Activated T-helper 17 cell treated with anti-CD3 and anti-CD28 coated beads, Interleukin-2, amount 50 U/mL, for 72 hours (primary cell): ENCODE data around the gene TTC27. TPM values are rescaled to one million over a fixed set of nuclear protein-coding genes. Genes with fewer than 3 reads are reported as not detected.
"Not testable (repeated sequence)": the region's sequence is repeated elsewhere in the genome, so short reads cannot be mapped to it uniquely, and the experiment has no call there.

Source experiments
- ATAC-seq: fragments of 150-1000 bp; cut with Tn5 transposase; replicated peaks from 2 replicates; pipeline ENCODE4 v1.10.0; 2021; ENCODE audit warnings: mild to moderate bottlenecking, moderate library complexity
- H3K27ac Mint-ChIP-seq: one replicate; pipeline ENCODE4 v1.8.0; 2022; ENCODE audit warnings: mixed read lengths
- H3K27me3 Mint-ChIP-seq: one replicate; pipeline ENCODE4 v1.8.0; 2022; ENCODE audit warnings: mixed read lengths
- H3K36me3 Mint-ChIP-seq: one replicate; pipeline ENCODE4 v1.8.0; 2022; ENCODE audit warnings: low read depth, mild to moderate bottlenecking, mixed read lengths
- H3K4me1 Mint-ChIP-seq: one replicate; pipeline ENCODE4 v1.8.0; 2022; ENCODE audit warnings: mixed read lengths
- H3K4me3 Mint-ChIP-seq: one replicate; pipeline ENCODE4 v1.8.0; 2022; ENCODE audit warnings: mild to moderate bottlenecking, mixed read lengths
- H3K9me3 Mint-ChIP-seq: one replicate; pipeline ENCODE4 v1.8.0; 2022; ENCODE audit warnings: mixed read lengths
- total RNA-seq, 2 donors: library from RNA; stranded (reverse); gene quantifications; one replicate each; pipeline ENCODE4 v1.2.3, GENCODE V29; 2022

TTC27 gene
- total RNA-seq, 2 donors from 2014 or later = 19.5 to 32.6 TPM

GRCh38 chr2:32841931-32842898, 214.4 kb downstream of the TTC27 start:
- H3K36me3 Mint-ChIP-seq = no peaks in the 10 kb centered on the region
- no peaks in the 10 kb centered on the region for H3K4me1 Mint-ChIP-seq
- no peak overlapping the region for H3K27ac Mint-ChIP-seq
- no peak overlapping the region for H3K4me3 Mint-ChIP-seq
- no peaks in the 10 kb centered on the region for H3K9me3 Mint-ChIP-seq
- peaks cover 6% of the 10 kb centered on the region for H3K27me3 Mint-ChIP-seq
- no peak for ATAC-seq

- Mint-ChIP-seq H3K4me1 (no peaks in the 10 kb centered on the region), H3K9me3 (no peaks in the 10 kb centered on the region), H3K36me3 (no peaks in the 10 kb centered on the region), H3K4me3 (no peak overlapping the region), H3K27me3 (peaks cover 14% of the 10 kb centered on the region), H3K27ac (no peak overlapping the region)
- ATAC-seq = no peak
Observed at GRCh38 chr2:32843699-32844098, 215.8 kb downstream of the TTC27 start.

GRCh38 chr2:32844253-32844652, 216.4 kb downstream of the TTC27 start:
- Mint-ChIP-seq H3K4me3 (no peak overlapping the region), H3K9me3 (no peaks in the 10 kb centered on the region), H3K27me3 (peaks cover 14% of the 10 kb centered on the region), H3K36me3 (no peaks in the 10 kb centered on the region), H3K27ac (no peak overlapping the region), H3K4me1 (no peaks in the 10 kb centered on the region)
- ATAC-seq = no peak

- H3K27me3 Mint-ChIP-seq = peaks cover 19% of the 10 kb centered on the region
- not testable (repeated sequence) for H3K9me3 Mint-ChIP-seq, H3K4me3 Mint-ChIP-seq, H3K27ac Mint-ChIP-seq, H3K36me3 Mint-ChIP-seq, H3K4me1 Mint-ChIP-seq, ATAC-seq
Observed at GRCh38 chr2:32846274-32846673, 218.4 kb downstream of the TTC27 start.

- ATAC-seq = no peak
- H3K4me3 Mint-ChIP-seq = no peak overlapping the region
- H3K27ac Mint-ChIP-seq = no peak overlapping the region
- no peaks in the 10 kb centered on the region for H3K4me1 Mint-ChIP-seq
- H3K27me3 Mint-ChIP-seq = peaks cover 19% of the 10 kb centered on the region
- H3K36me3 Mint-ChIP-seq = no peaks in the 10 kb centered on the region
- no peaks in the 10 kb centered on the region for H3K9me3 Mint-ChIP-seq
Observed at GRCh38 chr2:32847734-32848133, 219.9 kb downstream of the TTC27 start.

GRCh38 chr2:32849456-32850194, 221.8 kb downstream of the TTC27 start:
- Mint-ChIP-seq H3K4me3 (no peak overlapping the region), H3K9me3 (no peaks in the 10 kb centered on the region), H3K36me3 (no peaks in the 10 kb centered on the region), H3K4me1 (no peaks in the 10 kb centered on the region), H3K27ac (no peak overlapping the region), H3K27me3 (peaks cover 27% of the 10 kb centered on the region)
- ATAC-seq = no peak

- Mint-ChIP-seq H3K27me3 (peaks cover 31% of the 10 kb centered on the region), H3K9me3 (no peaks in the 10 kb centered on the region), H3K36me3 (no peaks in the 10 kb centered on the region), H3K4me3 (no peak overlapping the region), H3K27ac (no peak overlapping the region), H3K4me1 (no peaks in the 10 kb centered on the region)
- no peak for ATAC-seq
Observed at GRCh38 chr2:32851777-32852439, 224.1 kb downstream of the TTC27 start.

- Mint-ChIP-seq H3K27me3 (peaks cover 28% of the 10 kb centered on the region), H3K4me3 (no peak overlapping the region), H3K36me3 (no peaks in the 10 kb centered on the region), H3K4me1 (no peaks in the 10 kb centered on the region), H3K27ac (no peak overlapping the region), H3K9me3 (no peaks in the 10 kb centered on the region)
- no peak for ATAC-seq
Observed at GRCh38 chr2:32852856-32853255, 225.0 kb downstream of the TTC27 start.

GRCh38 chr2:32856891-32857290, 229.0 kb downstream of the TTC27 start:
- Mint-ChIP-seq H3K27ac (no peak overlapping the region), H3K4me3 (no peak overlapping the region), H3K9me3 (no peaks in the 10 kb centered on the region), H3K36me3 (no peaks in the 10 kb centered on the region), H3K27me3 (peaks cover 27% of the 10 kb centered on the region), H3K4me1 (no peaks in the 10 kb centered on the region)
- ATAC-seq = no peak

- peaks cover 27% of the 10 kb centered on the region for H3K27me3 Mint-ChIP-seq
- ATAC-seq = no peak
- no peaks in the 10 kb centered on the region for H3K9me3 Mint-ChIP-seq
- no peak overlapping the region for H3K4me3 Mint-ChIP-seq
- H3K4me1 Mint-ChIP-seq = no peaks in the 10 kb centered on the region
- H3K36me3 Mint-ChIP-seq = no peaks in the 10 kb centered on the region
- no peak overlapping the region for H3K27ac Mint-ChIP-seq
Observed at GRCh38 chr2:32858713-32859112, 230.9 kb downstream of the TTC27 start.

GRCh38 chr2:32860385-32860784, 232.5 kb downstream of the TTC27 start:
- Mint-ChIP-seq H3K4me3 (no peak overlapping the region), H3K4me1 (no peaks in the 10 kb centered on the region), H3K27ac (no peak overlapping the region), H3K36me3 (no peaks in the 10 kb centered on the region), H3K9me3 (no peaks in the 10 kb centered on the region), H3K27me3 (peaks cover 15% of the 10 kb centered on the region)
- no peak for ATAC-seq

- H3K4me3 Mint-ChIP-seq = no peak overlapping the region
- ATAC-seq = peak; percentile 19
- H3K27me3 Mint-ChIP-seq = peaks cover 9% of the 10 kb centered on the region
- H3K4me1 Mint-ChIP-seq = no peaks in the 10 kb centered on the region
- no peak overlapping the region for H3K27ac Mint-ChIP-seq
- no peaks in the 10 kb centered on the region for H3K9me3 Mint-ChIP-seq
- H3K36me3 Mint-ChIP-seq = no peaks in the 10 kb centered on the region
Observed at GRCh38 chr2:32862269-32863055, 234.6 kb downstream of the TTC27 start.

GRCh38 chr2:32863326-32863725, 235.5 kb downstream of the TTC27 start:
- H3K4me1 Mint-ChIP-seq = no peaks in the 10 kb centered on the region
- peaks cover 9% of the 10 kb centered on the region for H3K27me3 Mint-ChIP-seq
- H3K9me3 Mint-ChIP-seq = no peaks in the 10 kb centered on the region
- ATAC-seq = no peak
- no peak overlapping the region for H3K27ac Mint-ChIP-seq
- no peak overlapping the region for H3K4me3 Mint-ChIP-seq
- no peaks in the 10 kb centered on the region for H3K36me3 Mint-ChIP-seq

- Mint-ChIP-seq H3K36me3 (no peaks in the 10 kb centered on the region), H3K27ac (no peak overlapping the region), H3K4me1 (no peaks in the 10 kb centered on the region), H3K4me3 (no peak overlapping the region), H3K27me3 (peaks cover 9% of the 10 kb centered on the region), H3K9me3 (no peaks in the 10 kb centered on the region)
- ATAC-seq = no peak
Observed at GRCh38 chr2:32863803-32864202, 236.0 kb downstream of the TTC27 start.
